BE2C (cell line): Measurements from ENCODE around the gene TBC1D3B.

Source experiments
- DNase-seq: peaks from one replicate; pipeline ENCODE4 v3.0.0-alpha.2; 2020
- H3K27me3 ChIP-seq: fragments of 250-450 bp; sonication (Bioruptor Pico); 2 replicates; pipeline ENCODE4 v1.5.1; 2020; ENCODE audit warnings: mild to moderate bottlenecking
- H3K36me3 ChIP-seq: fragments of 250-450 bp; sonication (Bioruptor Pico); 2 replicates; pipeline ENCODE4 v1.5.1; 2020; ENCODE audit warnings: mild to moderate bottlenecking
- H3K4me1 ChIP-seq: fragments of 250-450 bp; sonication (Bioruptor Pico); 2 replicates; pipeline ENCODE4 v1.5.1; 2020
- H3K4me3 ChIP-seq: 2 replicates; pipeline ENCODE4 v1.5.1; 2011; ENCODE audit warnings: low read depth, low read length
- H3K9me3 ChIP-seq: fragments of 250-450 bp; sonication (Bioruptor Pico); 2 replicates; pipeline ENCODE4 v1.5.1; 2020
- CTCF ChIP-seq: IDR thresholded peaks from 2 replicates; pipeline ENCODE4 v1.5.1; 2012; ENCODE audit warnings: mild to moderate bottlenecking, low read depth, low read length

Gene TBC1D3B

GRCh38 chr17:36153895-36154610, 22.4 kb downstream of the TBC1D3B start:
- peaks cover 16% of the 10 kb centered on the region for H3K27me3 ChIP-seq
- no peak for TF ChIP-seq CTCF
- no peak overlapping the region for H3K4me3 ChIP-seq
- no peaks in the 10 kb centered on the region for H3K9me3 ChIP-seq
- no peaks in the 10 kb centered on the region for H3K36me3 ChIP-seq
- DNase-seq, result no peak
- no peaks in the 10 kb centered on the region for H3K4me1 ChIP-seq

GRCh38 chr17:36152639-36153120, 23.8 kb downstream of the TBC1D3B start:
- peaks cover 28% of the 10 kb centered on the region for H3K27me3 ChIP-seq
- H3K9me3 ChIP-seq, result no peaks in the 10 kb centered on the region
- H3K4me1 ChIP-seq, result no peaks in the 10 kb centered on the region
- DNase-seq, result no peak
- H3K4me3 ChIP-seq, result no peak overlapping the region
- TF ChIP-seq CTCF, result no peak
- H3K36me3 ChIP-seq, result no peaks in the 10 kb centered on the region

GRCh38 chr17:36151891-36152638, 24.4 kb downstream of the TBC1D3B start:
- DNase-seq, result no peak
- H3K4me1 ChIP-seq, result no peaks in the 10 kb centered on the region
- H3K4me3 ChIP-seq, result no peak overlapping the region
- no peaks in the 10 kb centered on the region for H3K36me3 ChIP-seq
- no peak for TF ChIP-seq CTCF
- no peaks in the 10 kb centered on the region for H3K9me3 ChIP-seq
- peaks cover 32% of the 10 kb centered on the region for H3K27me3 ChIP-seq

GRCh38 chr17:36149296-36149820, 27.1 kb downstream of the TBC1D3B start:
- Histone ChIP-seq H3K27me3 (peaks cover 32% of the 10 kb centered on the region), H3K4me1 (no peaks in the 10 kb centered on the region), H3K36me3 (no peaks in the 10 kb centered on the region), H3K4me3 (no peak overlapping the region), H3K9me3 (no peaks in the 10 kb centered on the region)
- no peak for TF ChIP-seq CTCF
- no peak for DNase-seq

- Histone ChIP-seq H3K4me3 (no peak overlapping the region), H3K9me3 (no peaks in the 10 kb centered on the region), H3K27me3 (peaks cover 38% of the 10 kb centered on the region), H3K4me1 (no peaks in the 10 kb centered on the region), H3K36me3 (no peaks in the 10 kb centered on the region)
- peak; percentile 100 for TF ChIP-seq CTCF
- DNase-seq, result peak; percentile 53
Measured at GRCh38 chr17:36148559-36149295, 27.7 kb downstream of the TBC1D3B start.
